Measurements from ENCODE around the gene SLC29A2.

- TF ChIP-seq CTCF (IDR thresholded peaks at IDR 0.05) = no peak
- peak; percentile 4 for TF ChIP-seq POLR2A (IDR thresholded peaks at IDR 0.05)
- no peak for TF ChIP-seq POLR2AphosphoS5 (IDR thresholded peaks at IDR 0.05)
Observed at GRCh38 chr11:66361502-66361941, 10.0 kb downstream of the SLC29A2 start.

Data from transverse colon (tissue), 4 donors.